ENCODE results near the gene BAMBI.

BAMBI gene

GRCh38 chr10:28684157-28684985, 7.0 kb downstream of the BAMBI start:
- no peak overlapping the region for H3K4me3 ChIP-seq (ENCODE audit: low read length in 2 of 2)
- H3K9ac ChIP-seq (ENCODE audit: low read depth in 1 of 2, low read length in 2 of 2): no peak overlapping the region
- H3K27me3 ChIP-seq (ENCODE audit: control insufficient read depth in 2 of 2, insufficient read depth in 2 of 2, low read length in 2 of 2): peaks cover 9 to 15% of the 10 kb centered on the region in 2 donors
- H3K36me3 ChIP-seq (ENCODE audit: control insufficient read depth in 2 of 2, insufficient read depth in 2 of 2, low read length in 2 of 2): no peaks in the 10 kb centered on the region
- peaks cover 4 to 5% of the 10 kb centered on the region in 2 donors for H3K4me1 ChIP-seq (ENCODE audit: control insufficient read depth in 2 of 2, insufficient read depth in 2 of 2, low read length in 2 of 2)
- no peak overlapping the region for H3K27ac ChIP-seq (ENCODE audit: low read depth in 2 of 2, low read length in 2 of 2)
- no peaks in the 10 kb centered on the region for H3K9me3 ChIP-seq (ENCODE audit: control insufficient read depth in 2 of 2, low read length in 2 of 2)

GRCh38 chr10:28684986-28685580, 7.8 kb downstream of the BAMBI start:
- no peaks in the 10 kb centered on the region for H3K9me3 ChIP-seq (ENCODE audit: control insufficient read depth in 2 of 2, low read length in 2 of 2)

GRCh38 chr10:28685717-28686116, 8.4 kb downstream of the BAMBI start:
- peaks cover 0 to under 1% of the 10 kb centered on the region in 2 donors for H3K4me1 ChIP-seq (ENCODE audit: control insufficient read depth in 2 of 2, insufficient read depth in 2 of 2, low read length in 2 of 2)
- H3K9me3 ChIP-seq (ENCODE audit: control insufficient read depth in 2 of 2, low read length in 2 of 2): no peaks in the 10 kb centered on the region
- no peaks in the 10 kb centered on the region for H3K36me3 ChIP-seq (ENCODE audit: control insufficient read depth in 2 of 2, insufficient read depth in 2 of 2, low read length in 2 of 2)
- no peak overlapping the region for H3K27ac ChIP-seq (ENCODE audit: low read depth in 2 of 2, low read length in 2 of 2)
- H3K27me3 ChIP-seq (ENCODE audit: control insufficient read depth in 2 of 2, insufficient read depth in 2 of 2, low read length in 2 of 2): peaks cover 3 to 7% of the 10 kb centered on the region in 2 donors
- H3K9ac ChIP-seq (ENCODE audit: low read depth in 1 of 2, low read length in 2 of 2): no peak overlapping the region
- H3K4me3 ChIP-seq (ENCODE audit: low read length in 2 of 2): no peak overlapping the region

More at GRCh38 chr10:28684986-28685580, 7.8 kb downstream of the BAMBI start:
- Histone ChIP-seq H3K27me3 (ENCODE audit: control insufficient read depth in 2 of 2, insufficient read depth in 2 of 2, low read length in 2 of 2) (peaks cover 4 to 11% of the 10 kb centered on the region in 2 donors), H3K36me3 (ENCODE audit: control insufficient read depth in 2 of 2, insufficient read depth in 2 of 2, low read length in 2 of 2) (no peaks in the 10 kb centered on the region), H3K4me3 (ENCODE audit: low read length in 2 of 2) (no peak overlapping the region), H3K4me1 (ENCODE audit: control insufficient read depth in 2 of 2, insufficient read depth in 2 of 2, low read length in 2 of 2) (peaks cover 4 to 5% of the 10 kb centered on the region in 2 donors), H3K27ac (ENCODE audit: low read depth in 2 of 2, low read length in 2 of 2) (no peak overlapping the region), H3K9ac (ENCODE audit: low read depth in 1 of 2, low read length in 2 of 2) (no peak overlapping the region)

GRCh38 chr10:28686835-28687682, 9.7 kb downstream of the BAMBI start:
- H3K4me1 ChIP-seq (ENCODE audit: control insufficient read depth in 2 of 2, insufficient read depth in 2 of 2, low read length in 2 of 2): no peaks in the 10 kb centered on the region
- H3K9me3 ChIP-seq (ENCODE audit: control insufficient read depth in 2 of 2, low read length in 2 of 2): no peaks in the 10 kb centered on the region
- H3K27ac ChIP-seq (ENCODE audit: low read depth in 2 of 2, low read length in 2 of 2): no peak overlapping the region
- H3K36me3 ChIP-seq (ENCODE audit: control insufficient read depth in 2 of 2, insufficient read depth in 2 of 2, low read length in 2 of 2): no peaks in the 10 kb centered on the region
- no peak overlapping the region for H3K4me3 ChIP-seq (ENCODE audit: low read length in 2 of 2)
- H3K9ac ChIP-seq (ENCODE audit: low read depth in 1 of 2, low read length in 2 of 2): no peak overlapping the region
- H3K27me3 ChIP-seq (ENCODE audit: control insufficient read depth in 2 of 2, insufficient read depth in 2 of 2, low read length in 2 of 2): peaks cover 0 to 3% of the 10 kb centered on the region in 2 donors

GRCh38 chr10:28687683-28688001, 10.3 kb downstream of the BAMBI start:
- H3K36me3 ChIP-seq (ENCODE audit: control insufficient read depth in 2 of 2, insufficient read depth in 2 of 2, low read length in 2 of 2): no peaks in the 10 kb centered on the region
- H3K9ac ChIP-seq (ENCODE audit: low read depth in 1 of 2, low read length in 2 of 2): no peak overlapping the region
- H3K9me3 ChIP-seq (ENCODE audit: control insufficient read depth in 2 of 2, low read length in 2 of 2): no peaks in the 10 kb centered on the region
- H3K27me3 ChIP-seq (ENCODE audit: control insufficient read depth in 2 of 2, insufficient read depth in 2 of 2, low read length in 2 of 2): no peaks in the 10 kb centered on the region
- no peak overlapping the region for H3K27ac ChIP-seq (ENCODE audit: low read depth in 2 of 2, low read length in 2 of 2)
- no peak overlapping the region for H3K4me3 ChIP-seq (ENCODE audit: low read length in 2 of 2)
- H3K4me1 ChIP-seq (ENCODE audit: control insufficient read depth in 2 of 2, insufficient read depth in 2 of 2, low read length in 2 of 2): no peaks in the 10 kb centered on the region

GRCh38 chr10:28690545-28690944, 13.2 kb downstream of the BAMBI start:
- H3K4me3 ChIP-seq (ENCODE audit: low read length in 2 of 2): no peak overlapping the region
- H3K9ac ChIP-seq (ENCODE audit: low read depth in 1 of 2, low read length in 2 of 2): no peak overlapping the region
- no peaks in the 10 kb centered on the region for H3K9me3 ChIP-seq (ENCODE audit: control insufficient read depth in 2 of 2, low read length in 2 of 2)
- H3K27me3 ChIP-seq (ENCODE audit: control insufficient read depth in 2 of 2, insufficient read depth in 2 of 2, low read length in 2 of 2): peaks cover 0 to 2% of the 10 kb centered on the region in 2 donors
- no peaks in the 10 kb centered on the region for H3K36me3 ChIP-seq (ENCODE audit: control insufficient read depth in 2 of 2, insufficient read depth in 2 of 2, low read length in 2 of 2)
- no peak overlapping the region for H3K27ac ChIP-seq (ENCODE audit: low read depth in 2 of 2, low read length in 2 of 2)
- H3K4me1 ChIP-seq (ENCODE audit: control insufficient read depth in 2 of 2, insufficient read depth in 2 of 2, low read length in 2 of 2): no peaks in the 10 kb centered on the region

GRCh38 chr10:28691187-28691694, 13.9 kb downstream of the BAMBI start:
- H3K4me1 ChIP-seq (ENCODE audit: control insufficient read depth in 2 of 2, insufficient read depth in 2 of 2, low read length in 2 of 2): no peaks in the 10 kb centered on the region
- H3K36me3 ChIP-seq (ENCODE audit: control insufficient read depth in 2 of 2, insufficient read depth in 2 of 2, low read length in 2 of 2): no peaks in the 10 kb centered on the region
- H3K9ac ChIP-seq (ENCODE audit: low read depth in 1 of 2, low read length in 2 of 2): no peak overlapping the region
- no peak overlapping the region for H3K27ac ChIP-seq (ENCODE audit: low read depth in 2 of 2, low read length in 2 of 2)
- H3K9me3 ChIP-seq (ENCODE audit: control insufficient read depth in 2 of 2, low read length in 2 of 2): no peaks in the 10 kb centered on the region
- H3K27me3 ChIP-seq (ENCODE audit: control insufficient read depth in 2 of 2, insufficient read depth in 2 of 2, low read length in 2 of 2): peaks cover 0 to 2% of the 10 kb centered on the region in 2 donors
- no peak overlapping the region for H3K4me3 ChIP-seq (ENCODE audit: low read length in 2 of 2)

GRCh38 chr10:28692050-28692449, 14.7 kb downstream of the BAMBI start:
- peaks cover 0 to 2% of the 10 kb centered on the region in 2 donors for H3K27me3 ChIP-seq (ENCODE audit: control insufficient read depth in 2 of 2, insufficient read depth in 2 of 2, low read length in 2 of 2)
- H3K4me1 ChIP-seq (ENCODE audit: control insufficient read depth in 2 of 2, insufficient read depth in 2 of 2, low read length in 2 of 2): no peaks in the 10 kb centered on the region
- H3K9ac ChIP-seq (ENCODE audit: low read depth in 1 of 2, low read length in 2 of 2): no peak overlapping the region
- H3K36me3 ChIP-seq (ENCODE audit: control insufficient read depth in 2 of 2, insufficient read depth in 2 of 2, low read length in 2 of 2): no peaks in the 10 kb centered on the region
- no peak overlapping the region for H3K27ac ChIP-seq (ENCODE audit: low read depth in 2 of 2, low read length in 2 of 2)
- no peak overlapping the region for H3K4me3 ChIP-seq (ENCODE audit: low read length in 2 of 2)
- H3K9me3 ChIP-seq (ENCODE audit: control insufficient read depth in 2 of 2, low read length in 2 of 2): no peaks in the 10 kb centered on the region

GRCh38 chr10:28694530-28694929, 17.2 kb downstream of the BAMBI start:
- Histone ChIP-seq H3K27ac (ENCODE audit: low read depth in 2 of 2, low read length in 2 of 2) (no peak overlapping the region), H3K4me1 (ENCODE audit: control insufficient read depth in 2 of 2, insufficient read depth in 2 of 2, low read length in 2 of 2) (no peaks in the 10 kb centered on the region), H3K9me3 (ENCODE audit: control insufficient read depth in 2 of 2, low read length in 2 of 2) (no peaks in the 10 kb centered on the region), H3K27me3 (ENCODE audit: control insufficient read depth in 2 of 2, insufficient read depth in 2 of 2, low read length in 2 of 2) (peaks cover 0 to 2% of the 10 kb centered on the region in 2 donors), H3K9ac (ENCODE audit: low read depth in 1 of 2, low read length in 2 of 2) (no peak overlapping the region), H3K36me3 (ENCODE audit: control insufficient read depth in 2 of 2, insufficient read depth in 2 of 2, low read length in 2 of 2) (no peaks in the 10 kb centered on the region), H3K4me3 (ENCODE audit: low read length in 2 of 2) (no peak overlapping the region)

- H3K27ac ChIP-seq (ENCODE audit: low read depth in 2 of 2, low read length in 2 of 2): no peak overlapping the region
- no peak overlapping the region for H3K9ac ChIP-seq (ENCODE audit: low read depth in 1 of 2, low read length in 2 of 2)
Observed at GRCh38 chr10:28698075-28698474, 20.8 kb downstream of the BAMBI start.

More at GRCh38 chr10:28698075-28698474, 20.8 kb downstream of the BAMBI start:
- Histone ChIP-seq H3K27me3 (ENCODE audit: control insufficient read depth in 2 of 2, insufficient read depth in 2 of 2, low read length in 2 of 2) (no peaks in the 10 kb centered on the region), H3K4me1 (ENCODE audit: control insufficient read depth in 2 of 2, insufficient read depth in 2 of 2, low read length in 2 of 2) (no peaks in the 10 kb centered on the region), H3K4me3 (ENCODE audit: low read length in 2 of 2) (no peak overlapping the region), H3K36me3 (ENCODE audit: control insufficient read depth in 2 of 2, insufficient read depth in 2 of 2, low read length in 2 of 2) (no peaks in the 10 kb centered on the region), H3K9me3 (ENCODE audit: control insufficient read depth in 2 of 2, low read length in 2 of 2) (no peaks in the 10 kb centered on the region)
